Psoas muscle (tissue), 8 donors: Measurements from ENCODE around the gene MSH4. TPM values are rescaled to one million over a fixed set of nuclear protein-coding genes. Genes with fewer than 3 reads are reported as not detected.
"Not testable (repeated sequence)": the region's sequence is repeated elsewhere in the genome, so short reads cannot be mapped to it uniquely, and the experiment has no call there.

ENCODE experiments used
- ATAC-seq, 4 donors: fragments of 200-7000 bp; cut with Tn5 transposase; one replicate each; pipeline ENCODE4 v1.9.1; 2020; ENCODE audit warnings: moderate library complexity in 3 of 4, mild to moderate bottlenecking in 2 of 4
- DNase-seq, 2 donors: peaks; one replicate each; pipeline ENCODE4 v3.0.0-alpha.2; 2020
- H3K27ac ChIP-seq: fragments of 200-600 bp; one replicate; pipeline ENCODE4 v1.8.0; 2022
- H3K27me3 ChIP-seq, 3 donors: fragments of 200-600 bp in 1 of 3; one replicate each; pipeline versions ENCODE4 v1.6.1 to v1.8.0; 2013 to 2022; ENCODE audit warnings: low read length in 2 of 3, mild to moderate bottlenecking in 2 of 3, moderate library complexity in 1 of 3; ENCODE audit not compliant: insufficient read depth in 3 of 3
- H3K36me3 ChIP-seq, 2 donors: fragments of 200-600 bp in 1 of 2; one replicate each; pipeline versions ENCODE4 v1.6.1 to v1.8.0; 2013 to 2022; ENCODE audit warnings: low read depth in 1 of 2, mild to moderate bottlenecking in 1 of 2, moderate library complexity in 1 of 2; ENCODE audit not compliant: insufficient read depth in 1 of 2
- H3K4me1 ChIP-seq: fragments of 200-600 bp; one replicate; pipeline ENCODE4 v1.8.0; 2022
- H3K4me3 ChIP-seq: fragments of 200-600 bp; one replicate; pipeline ENCODE4 v1.8.0; 2022; ENCODE audit warnings: mild to moderate bottlenecking
- H3K9me3 ChIP-seq: fragments of 200-600 bp; one replicate; pipeline ENCODE4 v1.8.0; 2022
- WGBS, 3 donors: extraction: QIAGEN DNeasy Blood & Tissue Kit; methylation state at CpG; one replicate each; pipeline versions ENCODE4 v1.1.6 to v1.1.7; 2013; 5-methylcytosine and 5-hydroxymethylcytosine counted together
- intact Hi-C, 2 donors: fragments of 100-400 bp; cut with DNase I; formaldehyde crosslinking; loops; one replicate each; pipeline versions ENCODE4 v1.11.0 to v1.14.2; 2022
- polyA plus RNA-seq, 3 donors: library from polyadenylated mRNA; stranded (reverse); fragments of 200-250 nt; gene quantifications; one replicate each; pipeline ENCODE4 v1.2.3, GENCODE V29; 2013
- total RNA-seq, 4 donors: library from RNA; stranded (reverse); fragmentation: NEBNext Ultra II Directional in 2 of 4; extraction: Animal tissue kit (Norgen Biotek cat#: 25700) in 2 of 4; gene quantifications; one replicate each; pipeline versions ENCODE4 v1.2.1 to v1.2.4, GENCODE V29; 2021 to 2023
- TF ChIP-seq, protein P1 (sequence below): fragments of 200-600 bp; IDR thresholded peaks from one replicate; pipeline ENCODE4 v1.8.0; 2022; ENCODE audit warnings: antibody characterized with exemption
- donor health status: healthy with polysubstance abuse.
- donor health status: DM: no; HTN: no; CAD: no; lungs with moderate emphysema.
- donor health status: Bipolar disorder and iron deficiency.
- donor health status: healthy.
- donor health status: DM: yes; HTN: yes; CAD: no.
- donor health status: DM: no; HTN: no; CAD: no.
- donor health status: DM: no; HTN: no; CAD: no.
- donor health status: DM: yes; HTN: yes; CAD: no.

Gene MSH4
- total and polyA plus RNA-seq, 7 donors: 0.11 to 1.0 (median 0.74) TPM

DNA sequence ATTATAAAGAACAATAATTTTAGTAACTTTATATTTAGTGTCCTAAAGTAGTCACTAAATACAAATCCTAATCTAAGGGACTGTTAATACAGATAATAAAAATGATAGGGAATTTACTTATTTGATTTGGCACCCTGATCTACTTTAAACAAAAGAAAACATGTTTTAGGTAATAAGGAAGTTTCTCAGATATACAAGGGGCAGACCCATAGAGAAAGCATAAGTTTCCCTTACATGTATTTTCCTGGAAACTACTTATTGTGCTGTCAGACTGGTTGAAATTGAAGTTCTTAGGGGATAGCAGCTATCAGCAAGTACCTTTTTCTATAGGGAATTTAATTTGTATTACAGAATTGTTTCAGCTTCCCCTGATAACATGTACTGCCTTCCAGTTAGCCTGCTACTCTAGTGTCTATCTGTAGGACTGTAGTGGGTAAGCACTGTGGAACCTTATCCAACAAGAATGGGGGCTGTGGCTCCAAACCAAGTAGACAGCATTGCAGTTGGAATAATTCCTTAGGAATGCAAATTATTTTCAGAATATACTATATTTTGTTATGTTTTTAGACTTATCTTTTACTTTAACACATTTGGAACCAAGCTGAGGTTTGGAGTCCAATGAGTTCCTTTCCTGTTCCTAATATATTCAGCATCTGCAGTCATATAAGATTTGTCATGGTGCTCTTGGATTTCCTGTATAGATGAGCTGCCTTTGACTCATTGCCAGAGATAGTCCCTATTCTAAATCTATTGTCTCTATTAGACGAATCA is 14.7 kb downstream of the MSH4 start:
- ATAC-seq (no peak), DNase-seq (no peak)
- Histone ChIP-seq H3K27ac (no peak overlapping the region), H3K4me1 (no peaks in the 10 kb centered on the region), H3K9me3 (no peaks in the 10 kb centered on the region), H3K4me3 (no peak overlapping the region), H3K36me3 (peaks cover 0 to 78% of the 10 kb centered on the region in 2 donors), H3K27me3 (no peaks in the 10 kb centered on the region)
- intact Hi-C loops: no loop called here
- WGBS, 3 donors: 68 to 69% (median 69%) methylated on average over 1 of the region's 1 CpG
- TF ChIP-seq, protein P1, sequence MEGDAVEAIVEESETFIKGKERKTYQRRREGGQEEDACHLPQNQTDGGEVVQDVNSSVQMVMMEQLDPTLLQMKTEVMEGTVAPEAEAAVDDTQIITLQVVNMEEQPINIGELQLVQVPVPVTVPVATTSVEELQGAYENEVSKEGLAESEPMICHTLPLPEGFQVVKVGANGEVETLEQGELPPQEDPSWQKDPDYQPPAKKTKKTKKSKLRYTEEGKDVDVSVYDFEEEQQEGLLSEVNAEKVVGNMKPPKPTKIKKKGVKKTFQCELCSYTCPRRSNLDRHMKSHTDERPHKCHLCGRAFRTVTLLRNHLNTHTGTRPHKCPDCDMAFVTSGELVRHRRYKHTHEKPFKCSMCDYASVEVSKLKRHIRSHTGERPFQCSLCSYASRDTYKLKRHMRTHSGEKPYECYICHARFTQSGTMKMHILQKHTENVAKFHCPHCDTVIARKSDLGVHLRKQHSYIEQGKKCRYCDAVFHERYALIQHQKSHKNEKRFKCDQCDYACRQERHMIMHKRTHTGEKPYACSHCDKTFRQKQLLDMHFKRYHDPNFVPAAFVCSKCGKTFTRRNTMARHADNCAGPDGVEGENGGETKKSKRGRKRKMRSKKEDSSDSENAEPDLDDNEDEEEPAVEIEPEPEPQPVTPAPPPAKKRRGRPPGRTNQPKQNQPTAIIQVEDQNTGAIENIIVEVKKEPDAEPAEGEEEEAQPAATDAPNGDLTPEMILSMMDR: no peak

DNA sequence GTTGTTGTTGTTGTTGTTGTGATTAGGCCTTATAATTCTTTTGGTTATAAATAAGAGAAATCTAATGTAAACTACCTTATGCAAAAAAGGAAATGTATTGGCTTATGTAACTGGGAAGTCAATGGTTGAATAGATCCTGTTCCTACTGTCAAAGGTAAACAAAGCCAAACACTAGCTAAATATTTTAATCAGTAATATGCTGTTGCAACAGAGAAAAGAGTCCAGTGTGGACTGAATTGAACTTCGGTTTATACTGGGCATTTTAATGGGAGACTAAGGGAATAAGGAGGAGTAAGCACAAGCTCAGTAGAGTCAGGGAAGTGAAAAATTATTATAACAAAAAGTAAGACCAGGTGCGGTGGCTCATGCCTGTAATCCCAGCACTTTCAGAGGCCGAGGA is 15.4 kb downstream of the MSH4 start:
- no peak for ATAC-seq
- WGBS, 3 donors: 71 to 90% (median 84%) methylated on average over 3 of the region's 3 CpGs
- no peak for DNase-seq
- H3K4me3 ChIP-seq: no peak overlapping the region
- H3K27ac ChIP-seq: no peak overlapping the region
- no peaks in the 10 kb centered on the region for H3K9me3 ChIP-seq
- no peaks in the 10 kb centered on the region for H3K27me3 ChIP-seq
- TF ChIP-seq, protein P1: no peak
- no peaks in the 10 kb centered on the region for H3K4me1 ChIP-seq
- intact Hi-C loops: no loop called here
- peaks cover 0 to 80% of the 10 kb centered on the region in 2 donors for H3K36me3 ChIP-seq

- DNase-seq, ATAC-seq, intact Hi-C loops, H3K9me3 ChIP-seq, H3K4me1 ChIP-seq, H3K4me3 ChIP-seq, H3K27ac ChIP-seq, H3K27me3 ChIP-seq: not testable (repeated sequence)
- 67 to 90% (median 87%) methylated on average over 1 of the region's 1 CpG for WGBS, 3 donors
- H3K36me3 ChIP-seq: peaks cover 0 to 56% of the 10 kb centered on the region in 2 donors
Observed at GRCh38 chr1:75823596-75823995, 26.9 kb downstream of the MSH4 start.

- H3K36me3 ChIP-seq: no peaks in the 10 kb centered on the region
- H3K4me3 ChIP-seq: no peak overlapping the region
- WGBS, 3 donors: 71 to 75% (median 73%) methylated on average over 2 of the region's 2 CpGs
- ATAC-seq: no peak
- TF ChIP-seq, protein P1: no peak
- H3K9me3 ChIP-seq: peaks cover 14% of the 10 kb centered on the region
- DNase-seq: no peak
- H3K27me3 ChIP-seq: no peaks in the 10 kb centered on the region
- H3K4me1 ChIP-seq: no peaks in the 10 kb centered on the region
- no peak overlapping the region for H3K27ac ChIP-seq
- intact Hi-C loops: no loop called here
Observed at GRCh38 chr1:75836528-75837100, 39.9 kb downstream of the MSH4 start.

DNA sequence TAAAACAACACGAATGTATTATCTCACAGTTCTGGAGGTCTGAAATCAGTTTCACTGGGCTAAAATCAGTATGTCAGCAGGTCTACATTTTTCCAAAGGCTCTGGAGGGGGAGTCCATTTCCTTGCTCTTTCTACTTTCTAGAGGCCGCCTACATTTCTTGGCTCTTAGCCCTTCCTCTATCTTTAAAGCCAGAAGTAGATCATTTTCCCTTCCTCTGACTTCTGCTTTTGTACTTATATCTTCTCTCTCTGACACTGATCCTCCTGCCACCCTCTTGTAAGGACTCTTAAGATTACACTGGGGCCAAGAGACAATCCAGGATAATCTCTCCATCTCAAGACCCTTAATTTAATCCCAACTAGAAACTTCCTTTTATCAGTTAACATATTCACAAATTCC is 41.4 kb downstream of the MSH4 start:
- no peaks in the 10 kb centered on the region for H3K36me3 ChIP-seq
- no peaks in the 10 kb centered on the region for H3K27me3 ChIP-seq
- TF ChIP-seq, protein P1: no peak
- H3K4me3 ChIP-seq: no peak overlapping the region
- intact Hi-C loops: no loop called here
- DNase-seq (no peak), ATAC-seq (no peak)
- no peak overlapping the region for H3K27ac ChIP-seq
- 71 to 73% (median 71%) methylated on average over 2 of the region's 2 CpGs for WGBS, 3 donors
- no peaks in the 10 kb centered on the region for H3K4me1 ChIP-seq
- H3K9me3 ChIP-seq: peaks cover 10% of the 10 kb centered on the region
